ENCODE results near the gene STXBP1.
A peak's percentile ranks its signal among the peaks of the same experiment; 100 is the strongest.
"Not testable (repeated sequence)": the region's sequence is repeated elsewhere in the genome, so short reads cannot be mapped to it uniquely, and the experiment has no call there.

STXBP1 gene

GRCh38 chr9:127578627-127578951, 33.5 kb upstream of the STXBP1 start:
- DNase-seq, result no peak

- peak; percentile 99 for DNase-seq
Observed at GRCh38 chr9:127578952-127579853, 32.9 kb upstream of the STXBP1 start.

GRCh38 chr9:127580366-127580765, 31.7 kb upstream of the STXBP1 start:
- DNase-seq, result peak; percentile 83

- no peak for DNase-seq
Observed at GRCh38 chr9:127580879-127581475, 31.1 kb upstream of the STXBP1 start.

- not testable (repeated sequence) for DNase-seq
Observed at GRCh38 chr9:127584474-127584805, 27.6 kb upstream of the STXBP1 start.

- peak; percentile 62 for DNase-seq
Observed at GRCh38 chr9:127585161-127585819, 26.8 kb upstream of the STXBP1 start.

GRCh38 chr9:127586096-127586495, 26.0 kb upstream of the STXBP1 start:
- DNase-seq, result no peak

GRCh38 chr9:127586537-127586936, 25.5 kb upstream of the STXBP1 start:
- DNase-seq, result peak; percentile 78

GRCh38 chr9:127587966-127588365, 24.1 kb upstream of the STXBP1 start:
- DNase-seq, result no peak

- DNase-seq, result no peak
Observed at GRCh38 chr9:127588740-127589506, 23.2 kb upstream of the STXBP1 start.

GRCh38 chr9:127589955-127590370, 22.1 kb upstream of the STXBP1 start:
- DNase-seq, result peak; percentile 55

- DNase-seq, result peak; percentile 54
Observed at GRCh38 chr9:127595611-127596010, 16.5 kb upstream of the STXBP1 start.

GRCh38 chr9:127598839-127599549, 13.1 kb upstream of the STXBP1 start:
- DNase-seq, result no peak

- DNase-seq, result no peak
Observed at GRCh38 chr9:127599550-127599891, 12.6 kb upstream of the STXBP1 start.

GRCh38 chr9:127603226-127603625, 8.9 kb upstream of the STXBP1 start:
- DNase-seq, result no peak

GRCh38 chr9:127606043-127606442, 6.0 kb upstream of the STXBP1 start:
- no peak for DNase-seq

GRCh38 chr9:127608104-127608966, 3.7 kb upstream of the STXBP1 start:
- peak; percentile 44 for DNase-seq

GRCh38 chr9:127611603-127611898, 526 bp upstream of the STXBP1 start:
- no peak for DNase-seq

GRCh38 chr9:127612939-127613582, 984 bp downstream of the STXBP1 start:
- peak; percentile 11 for DNase-seq

- no peak for DNase-seq
Observed at GRCh38 chr9:127613583-127613954, 1.5 kb downstream of the STXBP1 start.

GRCh38 chr9:127614961-127615360, 2.9 kb downstream of the STXBP1 start:
- no peak for DNase-seq

Data from inflammatory macrophage treated with lipopolysaccharide for 4 hours (primary cell).